ENCODE results near the gene ZNF25.
"Not testable (repeated sequence)": the region's sequence is repeated elsewhere in the genome, so short reads cannot be mapped to it uniquely, and the experiment has no call there.

The ZNF25 gene

DNA sequence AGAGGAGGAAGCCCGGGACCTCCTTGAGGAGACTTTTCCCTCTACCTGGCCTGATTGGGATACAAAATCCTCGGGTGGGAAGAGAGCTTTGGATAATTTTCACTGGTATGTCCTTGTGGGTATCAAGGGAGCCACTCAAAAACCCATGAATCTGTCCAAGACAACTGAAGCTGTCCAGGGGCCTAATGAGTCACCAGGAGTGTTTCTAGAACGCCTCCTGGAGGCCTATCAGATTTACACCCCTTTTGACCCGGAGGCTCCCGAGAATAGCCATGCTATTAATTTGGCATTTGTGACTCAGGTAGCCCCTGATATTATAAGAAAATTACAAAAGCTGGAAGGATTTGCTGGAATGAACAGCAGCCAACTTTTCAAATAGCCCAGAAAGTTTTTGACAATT lies 38.6 kb downstream of the ZNF25 start:
- DNase-seq = no peak

GRCh38 chr10:37934791-37935190 lies 41.7 kb downstream of the ZNF25 start:
- DNase-seq = no peak

GRCh38 chr10:37930423-37930822 lies 46.0 kb downstream of the ZNF25 start:
- DNase-seq = no peak

DNA sequence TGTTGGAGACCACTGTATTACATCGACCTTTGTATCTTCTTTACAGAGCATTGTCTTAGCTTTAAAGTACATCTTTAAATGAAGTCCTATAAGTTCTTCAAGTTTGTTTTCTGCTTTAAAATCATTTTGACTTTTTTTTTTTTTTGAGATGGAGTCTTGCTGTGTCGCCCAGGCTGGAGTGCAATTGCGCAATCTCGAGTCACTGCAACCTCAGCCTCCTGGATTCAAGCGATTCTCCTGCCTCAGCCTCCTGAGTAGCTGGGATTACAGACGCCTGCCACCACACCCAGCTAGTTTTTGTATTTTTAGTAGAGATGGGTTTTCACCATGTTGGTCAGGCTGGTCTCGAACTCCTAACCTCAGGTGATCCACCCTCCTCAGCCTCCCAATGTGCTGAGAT lies 68.3 kb downstream of the ZNF25 start:
- not testable (repeated sequence) for DNase-seq

DNA sequence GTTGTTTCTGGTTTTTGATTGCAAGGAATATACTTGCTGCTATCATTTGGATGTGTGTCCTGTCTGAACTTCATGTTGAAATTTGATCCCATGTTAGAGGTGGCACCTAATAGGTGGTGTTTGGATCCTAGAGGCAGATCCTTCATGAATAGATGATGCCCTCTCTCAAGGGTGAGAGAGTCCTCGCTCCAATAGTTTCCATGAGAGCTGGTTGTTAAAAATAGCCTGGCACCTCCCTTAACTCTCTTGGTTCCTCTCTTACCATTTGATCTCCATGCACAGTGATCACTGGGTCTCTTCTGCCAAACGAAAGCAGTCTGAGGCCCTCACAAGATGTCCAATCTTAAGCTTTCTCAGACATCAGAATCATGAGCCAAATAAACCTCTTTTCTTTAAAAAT lies 70.1 kb downstream of the ZNF25 start:
- no peak for DNase-seq
